GM19324 (cell line): ENCODE measurements around the gene PHB1.

Experiments used
- ATAC-seq: cut with Tn5 transposase; IDR thresholded peaks from one replicate; pipeline ENCODE4 v1.9.1; 2021; ENCODE audit warnings: mild to moderate bottlenecking, moderate library complexity; ENCODE audit not compliant: unreplicated experiment, low FRiP score

The PHB1 gene

GRCh38 chr17:49357516-49357915, 57.2 kb downstream of the PHB1 start:
- no peak for ATAC-seq

GRCh38 chr17:49356320-49356719, 58.4 kb downstream of the PHB1 start:
- ATAC-seq, result no peak
